K562 (cell line): ENCODE measurements around the gene COL4A1. TPM values are rescaled to one million over a fixed set of nuclear protein-coding genes. Genes with fewer than 3 reads are reported as not detected.
A peak's percentile ranks its signal among the peaks of the same experiment; 100 is the strongest.

ENCODE experiments used
- ATAC-seq: fragments of 200-7000 bp; cut with Tn5 transposase; 3 replicates; pipeline ENCODE4 v1.9.1; 2020; ENCODE audit warnings: moderate library complexity
- BruUV-seq: library from RNA; stranded (reverse); fragments of 400-500 nt; replicated peaks from 2 replicates; lab custom pipeline; 2021; lab: Mats Ljungman, UMichigan
- CTCF ChIA-PET: fragments of 300-600 bp; formaldehyde crosslinking; extraction: SDS; loops from one replicate; lab custom pipeline; 2021; ENCODE audit warnings: low intra/inter-chr PET ratio; lab: Yijun Ruan, JAX
- POLR2A ChIA-PET: fragments of 300-600, 350-650 bp; sonication (Branson Sonifier 250); formaldehyde crosslinking; extraction: SDS; loops from one replicate; lab custom pipeline; 2021; ENCODE audit warnings: antibody characterized with exemption, inconsistent platforms; lab: Yijun Ruan, JAX
- DNase-seq, 4 experiments: peaks; one replicate each; pipeline versions ENCODE4 v3.0.0 to v3.0.0-alpha.2; 2011 to 2018; ENCODE audit warnings: low spot score in 3 of 4, mixed read lengths in 3 of 4; ENCODE audit errors: extremely low read depth in 1 of 4
- FAIRE-seq: peaks from 2 replicates; lab custom pipeline; 2011; peaks lifted over from hg19 to GRCh38; lab: Jason Lieb, UNC
- H2AFZ ChIP-seq: 2 replicates; pipeline ENCODE4 v1.6.0; 2011; ENCODE audit warnings: low read depth, low read length, control low read depth, inconsistent platforms
- H3K27ac ChIP-seq: fragments of 200-600 bp; 3 replicates; pipeline ENCODE4 v1.8.0; 2011; ENCODE audit warnings: low read depth, mild to moderate bottlenecking, control low read depth, inconsistent platforms, low read length, moderate library complexity, mixed read lengths; ENCODE audit errors: extremely low read depth
- H3K27me3 ChIP-seq, 2 experiments: fragments of 300-600 bp in 1 of 2; 2 replicates in 1 of 2; 3 replicates in 1 of 2; pipeline versions ENCODE4 v1.6.0 to v1.8.0; 2011; ENCODE audit warnings: inconsistent platforms in 2 of 2, low read length in 2 of 2, mild to moderate bottlenecking in 1 of 2, mixed read lengths in 1 of 2, moderate library complexity in 1 of 2; ENCODE audit not compliant: control insufficient read depth in 2 of 2, insufficient read depth in 2 of 2
- H3K36me3 ChIP-seq: fragments of 300-600 bp; 3 replicates; pipeline ENCODE4 v1.8.0; 2011; ENCODE audit warnings: mild to moderate bottlenecking, low read length, inconsistent platforms; ENCODE audit not compliant: control insufficient read depth, insufficient read depth
- H3K4me1 ChIP-seq, 2 experiments: fragments of 200-600 bp in 1 of 2; replicated peaks in 1 of 2; 2 replicates in 1 of 2; 3 replicates in 1 of 2; pipeline versions ENCODE4 v1.5.1 to v1.8.0; 2011; ENCODE audit warnings: inconsistent platforms in 2 of 2, low read length in 2 of 2, mild to moderate bottlenecking in 1 of 2, mixed read lengths in 1 of 2, moderate library complexity in 1 of 2; ENCODE audit not compliant: control insufficient read depth in 2 of 2, insufficient read depth in 2 of 2
- H3K4me2 ChIP-seq: 2 replicates; pipeline ENCODE4 v1.6.1; 2011; ENCODE audit warnings: low read length, control low read depth, inconsistent platforms, mixed read lengths; ENCODE audit not compliant: insufficient read depth
- H3K4me3 ChIP-seq: fragments of 200-600 bp; sonication (generic), shearing (Covaris generic); 2 replicates; pipeline ENCODE4 v1.5.1; 2016; ENCODE audit warnings: control low read depth, inconsistent platforms
- H3K79me2 ChIP-seq: fragments of 200-600 bp; 3 replicates; pipeline ENCODE4 v1.8.0; 2011; ENCODE audit warnings: low read length, inconsistent platforms; ENCODE audit not compliant: control insufficient read depth, insufficient read depth
- H3K9ac ChIP-seq, 2 experiments: 2 replicates each; pipeline versions ENCODE4 v1.6.0 to v1.6.1; 2011; ENCODE audit warnings: low read depth in 2 of 2, low read length in 2 of 2, control low read depth in 1 of 2, inconsistent platforms in 1 of 2, mild to moderate bottlenecking in 1 of 2, mixed read lengths in 1 of 2; ENCODE audit not compliant: insufficient read depth in 1 of 2
- H3K9me1 ChIP-seq: one replicate; pipeline ENCODE4 v1.6.0; 2011; ENCODE audit warnings: inconsistent platforms, mild to moderate bottlenecking, low read length, moderate library complexity; ENCODE audit not compliant: control insufficient read depth, insufficient read depth
- H3K9me3 ChIP-seq: replicated peaks from 2 replicates; pipeline ENCODE4 v1.5.1; 2011; ENCODE audit warnings: low read depth, low read length, inconsistent platforms; ENCODE audit not compliant: control insufficient read depth, insufficient read depth
- H4K20me1 ChIP-seq: replicated peaks from 2 replicates; pipeline ENCODE4 v1.6.1; 2011; ENCODE audit warnings: low read length, inconsistent platforms, mixed read lengths; ENCODE audit not compliant: control insufficient read depth, insufficient read depth
- EGR1 ChIP-seq: fragments of 450-650 bp; conservative IDR thresholded peaks from 2 replicates; pipeline ENCODE4 v1.6.1; 2017; ENCODE audit warnings: mild to moderate bottlenecking
- HNRNPL ChIP-seq: fragments of 200-400 bp; formaldehyde crosslinking; IDR thresholded peaks from 2 replicates; pipeline ENCODE4 v1.6.1; 2017; ENCODE audit warnings: low read depth, mild to moderate bottlenecking, low read length
- MBD2 ChIP-seq: sonication (generic); IDR thresholded peaks from 2 replicates; pipeline ENCODE4 v1.6.1; 2016; ENCODE audit warnings: low read depth, borderline replicate concordance
- RBM34 ChIP-seq: fragments of 200-400 bp; formaldehyde crosslinking; IDR thresholded peaks from 2 replicates; pipeline ENCODE4 v1.6.1; 2018; ENCODE audit warnings: low read length, borderline replicate concordance; ENCODE audit not compliant: insufficient read depth
- RCOR1 ChIP-seq, 2 experiments: IDR thresholded peaks; 2 replicates each; pipeline ENCODE4 v1.6.1; 2012; ENCODE audit warnings: low read depth in 2 of 2, low read length in 2 of 2, borderline replicate concordance in 1 of 2, improper control_type of control experiment in 1 of 2
- TCF3 ChIP-seq: sonication (generic); formaldehyde crosslinking; IDR thresholded peaks from 2 replicates; pipeline ENCODE4 v1.4.0; 2020; ENCODE audit warnings: mild to moderate bottlenecking, missing genetic modification reagents
- ZFP1 ChIP-seq: fragments of 450-650 bp; formaldehyde crosslinking; IDR thresholded peaks from 2 replicates; pipeline ENCODE4 v1.4.0; 2020; ENCODE audit warnings: mild to moderate bottlenecking, mixed read lengths
- ZFPM2 ChIP-seq: fragments of 250-450 bp; sonication (Bioruptor Pico); IDR thresholded peaks from 2 replicates; pipeline ENCODE4 v1.5.1; 2022; ENCODE audit warnings: mild to moderate bottlenecking
- WGBS: fragments of 100-300 bp; shearing (Covaris generic); methylation state at CpG from one replicate; pipeline ENCODE4 v1.1.6; 2016; ENCODE audit warnings: low coverage, mixed read lengths; ENCODE audit not compliant: insufficient coverage; ENCODE audit errors: missing lambda C conversion rate; 5-methylcytosine and 5-hydroxymethylcytosine counted together
- in situ Hi-C: fragments of 300-500 bp; cut with MboI; formaldehyde crosslinking; loops from 4 replicates; pipeline ENCODE4 v1.15.0; 2018; ENCODE audit warnings: inconsistent platforms, mixed read lengths
- intact Hi-C: fragments of 100-400 bp; cut with micrococcal nuclease; formaldehyde crosslinking; loops from 2 replicates; pipeline ENCODE4 v1.14.2; 2022
- polyA plus RNA-seq, 8 experiments: library from polyadenylated mRNA; depleted of rRNA in 4 of 8; stranded (reverse) in 5 of 8; unstranded in 3 of 8; fragments of >200 nt; fragmentation: Nextera tagmentation in 2 of 8; fragmentation: Illumina TruSeq in 1 of 8; extraction: Ambion mirVana in 2 of 8; extraction: Trizol in 1 of 8; gene quantifications; 2 replicates each; pipeline versions ENCODE4 v1.2.1 to v1.2.3, GENCODE V29; 2011 to 2014; ENCODE audit warnings: inconsistent platforms in 1 of 8, missing spikeins in 1 of 8
- total RNA-seq, 7 experiments: library from RNA; depleted of rRNA in 6 of 7; stranded (reverse); fragments of >200 nt in 6 of 7; fragmentation: Illumina TruSeq in 2 of 7; extraction: Trizol in 2 of 7; gene quantifications; 2 replicates each; pipeline versions ENCODE4 v1.2.1 to v1.2.3, GENCODE V29; 2011 to 2021; ENCODE audit warnings: low replicate concordance in 1 of 7
- TF ChIP-seq, protein P1 (sequence below): fragments of 250-450 bp; sonication (Bioruptor Pico); IDR thresholded peaks from 2 replicates; pipeline ENCODE4 v1.5.0; 2021; ENCODE audit warnings: mild to moderate bottlenecking, moderate library complexity

The COL4A1 gene
- total and polyA plus RNA-seq, 9 of the 15 experiments (the other 6 are each of a cell fraction or from before 2014, with no cell fraction given) = 0.35 TPM; not detected in 8

DNA sequence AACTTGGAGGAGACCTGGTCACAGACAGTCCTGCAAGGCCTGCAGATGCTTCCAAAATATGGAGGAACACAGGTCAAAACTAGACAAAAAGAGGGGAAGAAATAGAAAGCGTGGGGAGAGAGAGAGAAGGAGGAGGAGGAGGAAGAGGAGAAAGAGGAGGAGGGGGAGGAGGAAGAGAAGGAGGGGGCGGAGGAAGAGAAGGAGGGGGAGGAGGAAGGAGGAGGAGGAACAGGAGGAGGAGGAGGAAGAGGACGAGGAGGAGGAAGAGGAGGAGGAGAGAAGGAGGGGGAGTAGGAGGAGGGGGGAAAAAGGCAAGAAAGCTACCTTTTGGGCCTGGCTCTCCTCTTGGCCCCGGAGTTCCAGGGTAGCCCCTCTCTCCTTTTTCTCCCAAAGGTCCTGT lies 105.8 kb downstream of the COL4A1 start:
- H3K36me3 ChIP-seq = no peaks in the 10 kb centered on the region
- ChIA-PET CTCF (no interaction called here), POLR2A (no interaction called here)
- H3K27me3 ChIP-seq = peaks cover 2 to 23% of the 10 kb centered on the region in 2 experiments; a peak in 2 of 5 replicates
- no peaks in the 10 kb centered on the region for H3K79me2 ChIP-seq
- in situ Hi-C loops (no loop called here), intact Hi-C loops (loop anchor here (5.0 kb wide), 1 partner anchor 606 kb away; no protein-coding TSS in a partner anchor)
- H3K4me1 ChIP-seq = no peaks in the 10 kb centered on the region
- H4K20me1 ChIP-seq = no peaks in the 10 kb centered on the region
- TF ChIP-seq EGR1 (0 out of 2 replicates have a peak, but pooled peaks have one; percentile 13), RCOR1 (IDR thresholded peaks at IDR 0.05; ENCODE audit: borderline replicate concordance in 1 of 2, low read depth in 2 of 2, low read length in 2 of 2) (no peak)
- H3K9me3 ChIP-seq = no peaks in the 10 kb centered on the region
- no peak overlapping the region for H3K4me2 ChIP-seq
- WGBS = 7% methylated on average over 3 of the region's 4 CpGs
- no peak overlapping the region for H3K27ac ChIP-seq
- no TSS peak for BruUV-seq
- no peak for FAIRE-seq
- H3K9me1 ChIP-seq = no peaks in the 10 kb centered on the region
- no peak for ATAC-seq
- no peak overlapping the region for H2AFZ ChIP-seq
- no peak overlapping the region for H3K9ac ChIP-seq
- no peak for DNase-seq
- no peak overlapping the region for H3K4me3 ChIP-seq

DNA sequence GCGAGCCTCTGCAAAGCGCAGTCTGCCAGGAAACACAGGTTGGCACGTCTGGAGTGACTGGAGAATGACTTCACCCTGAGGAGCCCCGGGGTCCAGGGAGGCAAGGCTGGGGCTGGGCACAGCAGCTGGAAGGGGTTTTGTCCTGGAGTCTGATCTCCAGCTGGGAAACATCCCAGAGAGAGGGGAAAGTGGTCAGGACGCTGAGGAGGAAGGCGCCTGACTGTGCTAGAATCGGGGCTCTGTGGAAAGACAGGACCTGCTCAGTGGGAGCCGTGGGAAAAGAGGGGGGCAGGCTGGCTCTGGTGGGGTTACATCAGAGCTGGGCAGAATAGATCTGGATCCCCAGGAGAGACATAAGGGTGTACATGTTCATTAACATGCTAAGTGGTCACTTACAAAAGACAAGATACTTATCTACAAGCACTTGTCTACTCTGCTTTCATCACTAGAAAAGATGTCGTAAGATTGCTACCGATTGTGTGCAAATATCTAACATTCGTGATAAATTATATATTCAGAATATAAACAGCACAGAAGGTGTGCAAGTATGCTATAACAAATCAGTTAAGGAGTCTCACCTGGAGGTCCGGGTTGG lies 106.6 kb downstream of the COL4A1 start:
- ChIA-PET POLR2A (no interaction called here), CTCF (no interaction called here)
- DNase-seq (no peak), FAIRE-seq (no peak), ATAC-seq (no peak)
- no peak overlapping the region for H2AFZ ChIP-seq
- H3K36me3 ChIP-seq = no peaks in the 10 kb centered on the region
- H3K27me3 ChIP-seq = peaks cover 2 to 21% of the 10 kb centered on the region in 2 experiments; a peak in 2 of 5 replicates
- H3K9me3 ChIP-seq = no peaks in the 10 kb centered on the region
- in situ Hi-C loops = no loop called here
- no peaks in the 10 kb centered on the region for H4K20me1 ChIP-seq
- no peak overlapping the region for H3K9ac ChIP-seq
- H3K9me1 ChIP-seq = no peaks in the 10 kb centered on the region
- no peaks in the 10 kb centered on the region for H3K79me2 ChIP-seq
- H3K27ac ChIP-seq = no peak overlapping the region
- no peak overlapping the region for H3K4me2 ChIP-seq
- BruUV-seq = no TSS peak
- no peak overlapping the region for H3K4me3 ChIP-seq
- WGBS = 1% methylated on average over 12 of the region's 12 CpGs
- intact Hi-C loops = loop anchor here (5.0 kb wide), 1 partner anchor 607 kb away; no protein-coding TSS in a partner anchor
- no peaks in the 10 kb centered on the region for H3K4me1 ChIP-seq
- no peak for TF ChIP-seq ZFP1 (CRISPR knock-in tag)
- no peak for TF ChIP-seq ZFPM2 (CRISPR knock-in tag)
- no peak for TF ChIP-seq TCF3
- TF ChIP-seq, protein P1, sequence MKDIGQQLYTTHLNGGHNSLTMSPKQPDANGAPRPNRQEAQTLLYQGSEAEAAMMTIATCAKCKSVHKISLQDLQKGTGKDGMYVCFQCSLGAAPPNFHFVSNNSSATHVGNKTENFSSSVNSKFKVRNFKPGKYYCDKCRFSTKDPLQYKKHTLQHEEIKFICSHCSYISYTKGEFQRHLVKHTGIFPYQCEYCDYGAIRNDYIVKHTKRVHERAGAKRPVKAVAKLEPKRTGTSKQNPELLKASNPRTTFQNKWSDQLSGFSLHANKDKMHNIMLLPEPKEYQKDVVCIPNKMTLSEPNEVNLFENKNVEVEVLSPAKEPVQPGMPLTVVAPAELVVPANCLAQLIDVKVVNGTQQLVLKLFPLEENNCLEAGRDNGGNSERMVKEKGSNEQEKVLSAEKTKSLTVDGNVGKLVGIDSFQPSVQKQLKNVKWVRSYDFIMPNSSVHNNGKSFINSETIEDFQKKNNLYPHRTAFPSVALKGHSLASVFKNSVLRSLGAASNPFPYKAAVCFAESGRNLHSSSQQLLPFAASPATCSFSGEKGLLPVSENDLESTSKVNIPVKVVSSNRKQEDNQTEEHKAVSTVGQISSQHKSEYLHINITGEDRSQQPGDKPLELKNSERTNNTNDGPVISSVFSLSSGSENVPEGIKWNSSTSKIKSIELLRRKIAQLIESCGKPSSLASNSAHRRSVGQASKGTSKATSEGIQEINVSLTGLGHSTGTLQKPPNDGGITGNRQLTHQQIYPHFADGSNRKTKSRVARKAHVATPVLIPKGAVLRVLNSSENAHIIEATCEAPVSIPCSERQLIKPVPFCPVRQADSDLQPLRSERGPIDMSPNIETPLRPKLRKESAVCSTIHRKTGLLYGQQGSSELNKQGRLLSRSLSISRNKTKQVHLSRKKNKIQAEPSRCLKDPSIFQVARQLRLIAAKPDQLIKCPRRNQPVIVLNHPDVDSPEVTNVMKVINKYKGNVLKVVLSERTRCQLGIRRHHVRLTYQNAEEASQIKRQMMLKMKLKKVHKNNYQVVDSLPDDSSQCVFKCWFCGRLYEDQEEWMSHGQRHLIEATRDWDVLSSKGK (CRISPR knock-in tag) = no peak
- no peak for TF ChIP-seq RBM34
- no peak for TF ChIP-seq MBD2
- TF ChIP-seq HNRNPL = no peak
